HK-2 (cell line): ENCODE measurements around the gene PPP1R16B.
A peak's percentile ranks its signal among the peaks of the same experiment; 100 is the strongest.
"Not testable (repeated sequence)": the region's sequence is repeated elsewhere in the genome, so short reads cannot be mapped to it uniquely, and the experiment has no call there.

ENCODE experiments used
- DNase-seq: peaks from one replicate; pipeline ENCODE4 v3.0.0-alpha.2; 2018; ENCODE audit not compliant: unreplicated experiment

The PPP1R16B gene

GRCh38 chr20:38791940-38792339, 13.6 kb upstream of the PPP1R16B start:
- DNase-seq, result no peak

- DNase-seq, result not testable (repeated sequence)
These were observed 11.4 kb upstream of the PPP1R16B start for GRCh38 chr20:38794057-38794456.

DNA sequence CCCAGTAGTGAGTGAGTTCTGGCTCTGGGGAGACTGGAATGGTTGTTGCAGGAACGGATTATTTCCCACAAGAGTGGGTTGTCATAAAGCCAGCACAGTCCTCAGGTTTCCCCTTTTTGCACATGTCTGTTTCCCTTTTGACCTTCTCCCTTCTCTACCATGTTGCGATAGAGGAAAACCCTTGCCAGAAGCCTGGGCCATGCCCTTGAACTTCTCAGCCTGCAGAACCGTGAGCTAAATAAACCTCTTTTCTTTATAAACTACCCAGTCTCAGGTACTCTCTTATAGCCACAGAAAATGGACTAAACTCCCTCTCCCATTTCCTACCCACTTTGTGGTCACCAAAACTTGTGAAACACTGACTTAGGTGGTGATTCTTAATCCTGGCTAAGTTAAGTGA, 7.2 kb upstream of the PPP1R16B start:
- DNase-seq, result no peak

DNA sequence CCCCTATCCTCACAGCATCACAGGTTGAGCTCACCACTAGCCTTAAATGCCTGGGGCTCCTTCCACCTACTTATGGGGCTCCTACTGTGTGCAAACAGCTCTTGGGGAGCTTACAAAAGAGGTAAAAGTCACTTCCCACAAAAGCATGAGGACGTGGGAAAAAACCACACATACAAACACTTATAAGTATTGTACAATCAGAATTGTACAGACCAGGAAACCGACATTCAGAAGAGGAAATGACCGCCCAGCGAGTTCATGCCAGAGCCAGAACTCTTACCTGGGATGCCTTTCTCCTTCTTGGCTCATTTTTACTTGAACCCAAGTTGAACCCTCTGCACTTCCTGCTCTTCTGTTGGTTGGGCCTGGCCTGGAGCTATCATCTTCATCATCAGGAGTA, 6.3 kb upstream of the PPP1R16B start:
- DNase-seq, result no peak

- DNase-seq, result no peak
These were observed 4.6 kb upstream of the PPP1R16B start for GRCh38 chr20:38800882-38801281.

DNA sequence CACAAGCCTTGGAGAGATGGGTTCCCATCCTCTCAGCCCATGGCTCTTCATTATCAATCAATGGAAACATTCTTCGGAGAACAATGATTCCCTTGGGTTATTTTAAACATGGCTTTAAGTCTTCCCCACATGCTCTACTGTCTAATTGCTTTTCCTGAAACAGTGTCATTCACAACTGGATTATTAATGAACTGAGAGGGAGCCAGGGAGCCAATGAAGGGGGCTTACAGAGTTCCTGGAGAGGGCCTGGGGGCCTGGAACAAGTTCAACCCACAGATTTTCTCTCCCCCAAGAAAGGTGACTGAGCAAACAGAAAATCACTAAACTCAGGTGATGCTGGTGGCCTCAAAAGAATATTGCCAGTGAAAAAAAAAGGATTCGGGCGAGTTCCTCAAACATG, 1.3 kb upstream of the PPP1R16B start:
- no peak for DNase-seq

DNA sequence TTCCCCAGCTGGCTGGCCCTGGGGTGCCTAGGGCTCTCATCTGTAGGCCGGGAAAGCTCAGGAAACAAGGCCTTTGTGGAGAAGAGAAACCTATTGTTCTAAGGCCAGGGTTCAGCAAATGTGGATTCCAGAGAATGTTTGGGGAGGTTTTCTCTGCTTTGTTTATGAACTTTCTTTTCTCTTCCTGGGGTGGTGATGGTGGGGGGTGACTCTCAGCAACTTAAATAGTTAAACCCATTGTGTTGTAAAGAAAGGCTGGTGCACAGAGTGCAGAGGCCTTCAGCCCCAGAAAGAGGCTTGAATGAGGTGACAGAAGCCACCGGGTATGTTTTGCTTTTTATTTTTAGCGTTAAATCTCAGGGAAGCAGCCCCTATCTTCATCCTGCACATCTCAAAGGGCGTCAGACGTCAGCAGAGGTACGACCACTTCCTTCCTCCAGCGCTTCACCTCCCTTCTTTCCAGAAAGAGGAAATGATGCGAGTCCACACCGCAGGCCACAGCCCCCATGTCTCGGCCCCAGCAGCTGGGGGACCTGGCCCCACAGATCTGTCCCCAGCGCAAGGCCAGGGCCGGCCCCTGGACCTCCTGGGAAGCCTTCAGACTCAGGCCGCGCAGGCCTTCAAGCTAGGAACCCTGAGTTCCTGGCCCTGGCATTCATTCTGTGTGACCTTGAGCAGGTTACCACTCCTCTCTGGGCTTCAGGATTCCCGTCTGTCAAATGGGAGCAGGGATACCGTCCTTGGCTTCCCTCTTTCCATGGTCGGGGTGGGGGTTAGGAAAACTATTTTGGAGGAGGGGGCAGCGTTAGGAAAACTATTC, 605 bp upstream of the PPP1R16B start:
- DNase-seq, result no peak

- no peak for DNase-seq
These were observed 709 bp downstream of the PPP1R16B start for GRCh38 chr20:38805958-38806854.

- DNase-seq, result no peak
These were observed 1.6 kb downstream of the PPP1R16B start for GRCh38 chr20:38806855-38807655.

- DNase-seq, result no peak
These were observed 4.4 kb downstream of the PPP1R16B start for GRCh38 chr20:38809942-38810341.

DNA sequence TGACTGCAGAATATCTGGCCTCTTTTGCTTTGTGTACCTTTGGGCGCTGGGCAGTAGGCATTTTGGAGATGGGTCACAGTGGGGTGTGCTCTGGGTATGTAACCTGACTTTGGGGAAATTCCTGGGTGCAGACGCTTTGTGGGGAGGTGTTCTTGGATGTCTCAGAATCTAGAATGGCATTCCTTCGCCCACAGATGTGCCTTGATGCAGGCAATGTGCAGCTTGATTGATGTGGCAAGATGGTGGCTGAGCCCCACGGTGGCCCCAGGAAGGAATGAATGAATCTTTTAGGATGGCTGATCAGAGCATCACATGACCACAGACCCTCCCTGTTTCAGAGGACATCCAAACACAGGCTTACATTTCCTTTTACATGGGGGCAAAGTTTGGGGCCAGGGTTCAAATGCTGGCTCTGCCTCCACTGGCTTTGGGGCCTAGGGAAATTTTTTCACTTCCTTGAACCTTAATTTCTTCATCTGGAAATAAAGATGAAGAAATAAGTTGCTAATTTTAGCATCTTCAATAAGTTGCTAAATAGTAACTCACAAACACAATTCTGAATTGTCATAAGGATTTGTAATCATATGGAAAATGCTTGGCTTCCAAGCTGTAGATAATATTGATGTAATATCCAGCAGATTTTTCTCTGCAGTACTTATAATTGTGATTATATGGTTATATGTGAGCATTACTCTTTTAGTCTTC, 5.6 kb downstream of the PPP1R16B start:
- DNase-seq, result no peak

- no peak for DNase-seq
These were observed 6.3 kb downstream of the PPP1R16B start for GRCh38 chr20:38811769-38812168.

DNA sequence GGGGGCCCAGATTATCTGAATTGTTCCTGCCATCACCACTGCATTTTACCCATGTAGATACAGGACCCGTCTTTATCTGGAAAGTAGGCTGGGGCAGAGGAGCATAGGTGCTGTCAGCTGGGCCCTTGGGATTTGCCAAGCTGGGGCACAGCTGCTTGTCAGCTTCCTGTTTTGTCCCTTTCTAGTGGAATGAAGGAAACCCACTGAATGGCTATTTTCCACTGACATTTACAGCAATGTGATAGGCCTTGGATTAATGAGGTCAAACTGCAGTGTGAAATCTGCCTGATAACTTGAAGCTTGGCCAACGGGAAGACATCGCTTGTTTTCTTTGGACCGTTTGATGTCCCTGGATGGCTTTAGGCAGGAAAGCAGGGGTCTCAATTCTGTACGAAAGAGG, 6.7 kb downstream of the PPP1R16B start:
- DNase-seq, result no peak

DNA sequence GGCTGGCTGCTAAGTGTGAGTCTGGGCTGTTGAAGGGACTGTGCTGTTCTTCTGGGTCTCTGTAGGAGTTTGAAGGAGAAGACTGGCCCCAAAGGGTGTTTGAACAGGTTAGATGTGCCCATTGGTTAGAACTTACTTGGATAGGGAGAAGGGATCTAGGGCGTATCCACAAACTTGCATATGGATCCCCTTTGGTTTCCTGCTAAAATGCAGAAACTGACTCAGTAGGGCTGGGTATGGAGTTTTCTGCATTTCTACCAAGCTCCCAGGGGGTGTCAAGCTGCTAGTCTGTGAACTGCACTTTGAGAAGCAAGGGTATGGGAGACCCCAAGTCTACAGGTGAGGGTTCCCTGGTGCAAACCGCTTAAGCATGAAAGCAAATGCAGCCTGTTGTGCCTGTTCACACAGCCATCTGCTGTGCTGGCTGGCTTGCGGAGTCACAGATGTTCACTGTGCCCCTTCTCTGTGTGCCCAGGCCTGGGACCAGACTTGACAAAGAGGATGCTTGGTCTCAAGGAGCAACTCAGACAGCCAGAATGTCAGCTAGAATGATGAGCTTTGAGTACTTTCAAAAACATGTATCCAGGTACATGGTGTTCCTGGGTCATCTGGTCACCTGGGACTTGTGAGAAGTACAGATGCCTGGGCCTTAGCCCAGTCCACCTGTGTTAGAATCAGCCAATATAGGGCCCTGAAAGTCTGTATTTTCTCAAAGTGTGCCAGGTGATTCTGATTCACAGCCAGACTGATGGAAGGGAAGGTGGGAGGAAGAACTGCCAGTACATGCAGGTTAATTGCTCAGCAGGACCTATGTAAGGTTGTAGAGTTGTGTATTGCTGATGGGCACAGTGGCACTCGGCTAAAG, 7.4 kb downstream of the PPP1R16B start:
- no peak for DNase-seq

- DNase-seq, result not testable (repeated sequence)
These were observed 8.1 kb downstream of the PPP1R16B start for GRCh38 chr20:38813574-38813962.

GRCh38 chr20:38815446-38815845, 9.9 kb downstream of the PPP1R16B start:
- DNase-seq, result no peak

GRCh38 chr20:38818113-38819065, 12.9 kb downstream of the PPP1R16B start:
- no peak for DNase-seq

DNA sequence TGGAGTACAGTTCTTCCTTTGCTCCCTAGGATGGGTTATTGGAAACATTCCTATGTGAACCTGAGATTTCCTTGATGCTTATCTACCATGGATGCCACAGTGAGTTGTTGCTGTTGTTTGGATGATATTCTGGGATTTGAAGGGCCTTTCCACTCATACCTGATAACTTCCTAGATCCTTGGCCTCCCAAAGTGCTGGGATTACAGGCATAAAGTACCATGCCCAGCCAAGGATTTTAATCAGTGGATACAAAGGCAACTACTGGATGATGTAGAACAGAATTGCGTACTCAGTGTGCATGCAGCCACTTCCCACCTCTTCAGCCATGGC, 20.0 kb downstream of the PPP1R16B start:
- no peak for DNase-seq

GRCh38 chr20:38825901-38826625, 20.6 kb downstream of the PPP1R16B start:
- DNase-seq, result peak; percentile 8
